Hepatocyte (in vitro differentiated cells): ENCODE data around the gene TRIM42.

ENCODE experiments used
- EZH2 ChIP-seq: fragments of 200-600 bp; sonication (generic); IDR thresholded peaks from 2 replicates; pipeline ENCODE4 v1.6.1; 2016; ENCODE audit warnings: antibody characterized with exemption, mild to moderate bottlenecking, borderline replicate concordance
- TF ChIP-seq, protein P1 (sequence below): fragments of 200-600 bp; sonication (generic); IDR thresholded peaks from 2 replicates; pipeline ENCODE4 v1.5.1; 2016; ENCODE audit warnings: antibody characterized with exemption, mild to moderate bottlenecking; ENCODE audit not compliant: poor library complexity

DNA sequence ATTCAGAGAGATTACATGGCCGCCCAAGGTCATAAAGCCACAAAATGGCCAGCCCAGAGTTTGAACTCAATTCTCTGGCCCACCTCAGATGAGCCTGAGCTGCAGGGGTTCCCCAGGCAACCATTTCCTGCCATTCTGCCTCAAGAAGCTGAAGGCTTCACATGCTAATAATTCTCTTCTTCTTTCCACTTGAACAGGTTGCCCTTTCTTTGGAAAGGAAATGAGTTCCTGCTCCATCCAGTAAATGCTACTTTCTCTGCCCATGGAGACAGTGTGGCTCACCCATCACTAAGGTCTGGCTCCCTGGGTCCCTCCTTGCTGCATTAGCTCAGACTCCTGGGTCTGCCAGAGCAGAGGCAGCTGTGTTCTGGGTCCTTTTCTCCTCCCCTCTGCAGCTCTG, 48.2 kb downstream of the TRIM42 start:
- no peak for TF ChIP-seq EZH2
- TF ChIP-seq, protein P1, sequence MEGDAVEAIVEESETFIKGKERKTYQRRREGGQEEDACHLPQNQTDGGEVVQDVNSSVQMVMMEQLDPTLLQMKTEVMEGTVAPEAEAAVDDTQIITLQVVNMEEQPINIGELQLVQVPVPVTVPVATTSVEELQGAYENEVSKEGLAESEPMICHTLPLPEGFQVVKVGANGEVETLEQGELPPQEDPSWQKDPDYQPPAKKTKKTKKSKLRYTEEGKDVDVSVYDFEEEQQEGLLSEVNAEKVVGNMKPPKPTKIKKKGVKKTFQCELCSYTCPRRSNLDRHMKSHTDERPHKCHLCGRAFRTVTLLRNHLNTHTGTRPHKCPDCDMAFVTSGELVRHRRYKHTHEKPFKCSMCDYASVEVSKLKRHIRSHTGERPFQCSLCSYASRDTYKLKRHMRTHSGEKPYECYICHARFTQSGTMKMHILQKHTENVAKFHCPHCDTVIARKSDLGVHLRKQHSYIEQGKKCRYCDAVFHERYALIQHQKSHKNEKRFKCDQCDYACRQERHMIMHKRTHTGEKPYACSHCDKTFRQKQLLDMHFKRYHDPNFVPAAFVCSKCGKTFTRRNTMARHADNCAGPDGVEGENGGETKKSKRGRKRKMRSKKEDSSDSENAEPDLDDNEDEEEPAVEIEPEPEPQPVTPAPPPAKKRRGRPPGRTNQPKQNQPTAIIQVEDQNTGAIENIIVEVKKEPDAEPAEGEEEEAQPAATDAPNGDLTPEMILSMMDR = no peak
